Posterior vena cava (tissue), 2 donors: Measurements from ENCODE around the gene HELQ. TPM values are rescaled to one million over a fixed set of nuclear protein-coding genes. Genes with fewer than 3 reads are reported as not detected.

Source experiments
- DNase-seq: peaks from one replicate; pipeline ENCODE4 v3.0.0-alpha.2; 2020; ENCODE audit warnings: low spot score
- intact Hi-C, 2 donors: fragments of 100-400 bp; cut with DNase I; formaldehyde crosslinking; loops; one replicate each; pipeline versions ENCODE4 v1.14.1 to v1.14.2; 2022 to 2023
- total RNA-seq, 2 donors: library from RNA; stranded (reverse); fragmentation: NEBNext Ultra II Directional; extraction: Animal tissue kit (Norgen Biotek cat#: 25700); gene quantifications; one replicate each; pipeline ENCODE4 v1.2.1, GENCODE V29; 2021
- donor health status: DM: yes; HTN: yes; CAD: no.
- donor health status: DM: yes; HTN: yes; CAD: no.

Gene HELQ
- total RNA-seq, 2 donors from 2014 or later = 10.7 to 12.9 TPM

DNA sequence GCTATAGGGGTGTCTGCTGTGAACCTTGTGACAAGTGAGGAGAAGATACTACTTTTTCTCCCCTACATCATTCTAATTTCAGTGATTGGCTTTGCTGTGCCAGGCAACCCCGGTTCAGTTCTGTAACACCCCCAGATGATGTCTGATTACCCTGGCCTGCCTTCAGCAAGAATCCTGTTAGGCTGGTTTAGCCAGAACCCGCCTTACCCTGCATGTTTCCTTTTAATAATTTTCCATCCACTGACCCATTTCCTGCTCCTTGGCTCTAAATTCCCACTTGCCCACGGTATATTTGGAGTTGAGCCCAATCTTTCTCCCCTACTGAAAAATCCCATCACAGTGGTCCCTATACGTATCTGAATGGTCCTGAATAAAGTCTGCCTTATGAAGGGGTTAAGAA, 74.5 kb downstream of the HELQ start:
- intact Hi-C loops = no loop called here
- DNase-seq = no peak

GRCh38 chr4:83378419-83378818, 77.2 kb downstream of the HELQ start:
- intact Hi-C loops = no loop called here

DNA sequence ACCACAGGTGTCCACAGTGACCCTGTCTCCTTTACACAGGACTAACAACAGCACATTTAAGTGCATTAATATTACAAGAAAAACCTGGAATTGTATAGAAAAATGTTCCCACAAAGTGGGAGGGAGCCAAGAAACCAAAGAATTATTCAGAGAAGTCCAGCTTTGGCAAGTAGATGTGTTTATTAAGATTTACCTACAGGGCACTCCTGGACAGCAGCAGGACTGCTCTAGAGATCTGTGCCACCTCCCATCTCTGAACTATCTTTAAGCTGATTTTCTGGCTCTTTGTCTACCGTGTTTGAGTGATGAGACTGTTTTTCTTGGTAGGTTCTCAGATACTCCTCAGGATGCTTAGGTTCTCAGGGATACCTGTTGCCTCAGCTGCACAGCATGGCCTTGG, 82.7 kb downstream of the HELQ start:
- intact Hi-C loops = no loop called here
- no peak for DNase-seq

More at GRCh38 chr4:83378419-83378818, 77.2 kb downstream of the HELQ start:
- DNase-seq = no peak

DNA sequence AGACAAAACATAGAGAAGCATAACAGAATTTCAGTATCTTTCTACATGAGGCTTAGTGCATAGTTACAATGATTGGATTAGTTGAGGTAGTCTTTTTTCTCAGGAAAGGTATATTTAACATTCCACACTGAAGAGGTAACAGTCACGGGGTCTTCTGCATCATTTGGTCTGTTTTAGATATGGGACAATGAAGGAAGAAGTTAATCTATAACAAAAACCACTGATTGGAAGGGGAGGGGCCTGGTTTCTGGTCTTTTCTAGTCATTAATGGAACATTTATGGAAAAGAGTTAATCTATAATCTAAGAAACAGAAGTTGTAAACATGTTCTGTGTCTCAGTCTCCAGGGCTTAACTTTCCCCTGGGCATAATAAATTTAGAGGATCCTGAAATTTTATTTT, 83.7 kb downstream of the HELQ start:
- intact Hi-C loops = no loop called here
- DNase-seq = no peak

- intact Hi-C loops = no loop called here
- DNase-seq = no peak
Observed at GRCh38 chr4:83371235-83371634, 84.4 kb downstream of the HELQ start.

DNA sequence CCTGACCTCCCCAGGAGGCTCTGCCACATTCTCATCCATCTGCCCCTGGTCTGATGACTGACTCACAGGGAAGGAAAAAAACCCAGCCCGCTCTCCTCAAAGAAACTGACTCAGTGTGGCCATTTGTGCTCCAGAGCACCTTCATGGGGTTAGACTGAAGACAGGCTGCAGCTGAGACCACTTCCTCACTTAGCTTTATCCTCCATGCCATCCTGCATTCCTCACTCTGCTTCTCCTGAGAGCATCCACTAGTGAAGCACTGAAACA, 85.0 kb downstream of the HELQ start:
- intact Hi-C loops = loop anchor here in 1 of 2 donors (1.0 kb wide), 1 partner anchor 43 kb away; no protein-coding TSS in a partner anchor
- DNase-seq = no peak

GRCh38 chr4:83369831-83370639, 85.6 kb downstream of the HELQ start:
- intact Hi-C loops = loop anchor here in 1 of 2 donors (1.0 kb wide), 1 partner anchor 43 kb away; no protein-coding TSS in a partner anchor
- no peak for DNase-seq

- DNase-seq = no peak
- intact Hi-C loops = no loop called here
Observed at GRCh38 chr4:83364312-83364711, 91.3 kb downstream of the HELQ start.

DNA sequence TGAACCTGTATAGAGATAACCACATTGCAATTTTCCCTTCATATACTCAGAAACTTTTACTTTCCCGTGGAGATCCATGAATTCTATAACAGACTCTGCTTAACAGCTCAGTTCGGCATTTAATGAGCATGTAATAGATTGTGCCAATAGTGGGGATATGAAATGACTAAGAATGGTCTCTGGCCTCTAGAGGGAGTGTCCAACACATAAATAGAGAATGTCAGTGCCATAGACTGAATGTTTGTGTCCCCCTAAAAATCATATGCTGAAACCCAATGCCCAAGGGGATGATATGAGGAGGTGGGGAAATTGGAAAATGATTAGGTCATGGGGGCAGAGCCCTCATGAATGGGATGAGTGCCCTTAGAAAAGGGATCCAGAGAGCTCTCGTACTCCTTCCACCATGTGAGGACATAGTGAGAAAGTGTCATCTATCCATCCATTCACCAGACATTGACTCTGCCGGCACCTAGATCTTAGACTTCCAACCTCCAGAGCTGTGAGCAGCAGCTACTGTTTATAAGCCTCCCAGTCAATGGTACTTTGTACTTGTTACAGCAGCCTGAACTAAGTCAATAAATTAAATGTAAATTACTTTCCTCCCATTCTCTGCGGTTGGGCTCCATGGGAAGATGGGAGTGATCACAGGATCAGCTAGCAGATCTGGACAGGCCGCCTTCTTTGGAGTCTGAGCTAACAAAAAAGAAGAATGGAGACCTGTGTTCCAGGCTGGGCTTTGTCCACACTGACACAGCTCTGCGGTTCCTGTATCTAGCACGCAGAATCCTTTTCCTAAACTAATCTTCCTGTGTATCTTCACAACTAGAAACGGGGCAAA, 92.9 kb downstream of the HELQ start:
- DNase-seq = no peak
- intact Hi-C loops = no loop called here

DNA sequence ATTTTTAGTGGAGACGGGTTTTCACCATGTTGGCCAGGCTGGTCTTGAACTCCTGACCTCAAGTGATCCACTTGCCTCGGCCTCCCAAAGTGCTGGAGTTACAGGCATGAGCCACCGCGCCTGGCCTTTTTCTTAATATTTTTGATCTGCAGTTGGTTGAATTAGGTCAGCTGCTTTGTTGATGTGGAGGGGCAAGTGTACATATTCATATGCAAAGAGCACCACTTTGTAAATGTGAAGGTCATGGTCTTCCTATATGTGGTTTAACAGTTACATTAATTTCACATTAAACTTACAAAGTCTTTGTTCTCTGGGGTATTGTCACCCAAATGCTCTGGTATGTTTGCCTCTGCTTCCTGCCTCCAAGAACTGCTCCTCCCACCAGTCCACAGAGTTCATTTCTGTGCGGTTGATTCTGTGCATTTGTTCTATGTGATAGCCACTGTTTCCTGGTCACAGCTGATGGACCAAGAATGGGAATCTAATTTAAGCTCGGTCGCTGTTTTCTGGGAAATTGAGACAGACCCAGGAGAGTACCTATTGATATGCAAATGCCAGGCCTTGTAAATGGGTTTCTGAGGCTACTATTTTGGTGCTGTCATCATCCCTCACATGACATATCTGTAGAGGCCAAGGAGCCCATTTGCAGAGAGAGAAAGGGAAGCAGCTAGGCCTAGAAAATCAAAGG, 94.1 kb downstream of the HELQ start:
- DNase-seq = no peak
- intact Hi-C loops = no loop called here

DNA sequence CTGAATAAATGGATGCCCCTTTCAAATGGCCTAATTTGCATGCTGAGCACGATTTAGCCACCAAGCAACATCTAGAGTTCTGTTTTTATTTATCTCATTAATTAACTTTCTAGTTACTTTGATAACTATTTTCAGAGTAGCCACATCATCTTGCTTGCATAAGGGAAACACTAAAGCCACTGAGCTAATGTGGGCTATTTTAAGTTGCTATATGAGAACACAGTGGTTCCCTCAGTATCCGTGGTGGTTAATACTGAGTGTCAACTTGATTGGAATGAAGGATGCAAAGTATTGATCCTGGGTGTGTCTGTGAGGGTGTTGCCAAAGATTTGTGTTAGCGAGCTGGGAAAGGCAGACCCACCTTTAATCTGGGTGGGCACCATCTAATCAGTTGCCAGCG, 95.6 kb downstream of the HELQ start:
- intact Hi-C loops = no loop called here
- DNase-seq = no peak

DNA sequence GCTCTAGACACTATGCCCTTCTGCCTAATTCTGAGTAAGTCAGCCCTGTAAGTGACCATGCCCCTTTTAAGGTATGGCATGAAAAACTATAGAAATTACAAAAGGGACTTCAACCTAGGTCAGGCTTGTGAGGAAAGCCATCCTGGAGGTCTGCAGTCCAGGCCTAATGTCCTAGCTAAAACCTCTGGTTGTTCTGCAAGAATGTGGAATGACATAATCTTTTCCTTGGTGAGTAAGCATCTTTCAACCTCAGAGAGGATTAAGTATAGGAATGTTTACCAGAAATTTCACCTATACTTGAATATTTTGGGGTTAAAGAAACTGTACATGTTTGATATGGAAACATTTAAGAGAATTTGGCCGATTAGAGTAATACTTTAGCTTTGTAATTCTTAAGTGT, 97.2 kb downstream of the HELQ start:
- intact Hi-C loops = no loop called here
- no peak for DNase-seq

Other genes starting within 250 kb of the HELQ start
- 1 to 10 TPM; 7.3 to 7.9 TPM for gene COQ2, start 171.0 kb downstream of the HELQ start, total RNA-seq
- 1 to 10 TPM; 2.8 to 4.4 TPM for gene HPSE, start 121.0 kb downstream of the HELQ start, total RNA-seq
- gene MRPS18C, start 235 bp upstream of the HELQ start, total RNA-seq = 10 to 100 TPM; 39.4 to 42.8 TPM
- gene ABRAXAS1, start 29.3 kb upstream of the HELQ start, total RNA-seq = 10 to 100 TPM; 13.2 to 13.7 TPM
- gene GPAT3, start 80.3 kb upstream of the HELQ start, total RNA-seq = 1 to 10 TPM; 3.4 to 4.3 TPM